ENCODE results near the gene TRAPPC6A.

Gene TRAPPC6A

DNA sequence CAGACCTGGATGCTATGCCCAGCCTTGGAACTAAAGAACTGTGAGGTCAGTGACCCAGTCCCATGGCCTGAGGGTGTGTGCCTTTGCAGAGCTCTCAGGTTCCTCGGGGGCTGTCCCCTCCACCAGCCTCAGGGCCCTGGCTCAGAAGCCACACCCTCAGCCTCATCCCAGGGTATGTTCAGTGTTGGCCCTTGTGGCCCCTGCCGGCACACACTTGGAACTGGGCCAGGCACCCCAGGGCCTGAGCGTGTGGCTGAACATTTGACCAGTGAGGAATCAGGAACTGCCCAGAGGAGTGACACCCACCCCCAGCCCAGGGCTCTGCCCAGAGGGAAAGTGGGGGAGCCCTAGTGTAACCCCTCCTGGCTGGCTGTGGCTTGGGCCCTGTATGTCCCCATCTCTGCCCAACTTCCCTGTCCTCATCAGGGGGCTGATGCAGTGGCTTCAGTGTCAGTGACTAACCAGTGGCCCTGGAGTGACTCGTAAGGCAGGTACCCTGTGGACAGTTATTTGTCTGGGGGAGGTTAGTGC is 27.2 kb downstream of the TRAPPC6A start:
- H3K79me2 ChIP-seq (ENCODE audit: control insufficient read depth, low read length) = no peaks in the 10 kb centered on the region
- no peak overlapping the region for H3K4me3 ChIP-seq (ENCODE audit: low read length)
- no peak overlapping the region for H3K27ac ChIP-seq (ENCODE audit: low read depth, low read length)
- no peaks in the 10 kb centered on the region for H4K20me1 ChIP-seq (ENCODE audit: control insufficient read depth, insufficient read depth, low read depth, low read length)
- no peaks in the 10 kb centered on the region; the same call in 1 of the 2 replicates for H3K36me3 ChIP-seq (ENCODE audit: control insufficient read depth, low read length)
- H3K27me3 ChIP-seq (ENCODE audit: control insufficient read depth, low read length) = peaks cover 18% of the 10 kb centered on the region
- H3F3A ChIP-seq (ENCODE audit: control insufficient read depth, insufficient read depth) = no peaks in the 10 kb centered on the region
- no peak overlapping the region for H3K4me2 ChIP-seq (ENCODE audit: low read length)
- no peaks in the 10 kb centered on the region for H3K9me3 ChIP-seq (ENCODE audit: control insufficient read depth, insufficient read depth, low read length)
- no peaks in the 10 kb centered on the region for H3K9me2 ChIP-seq (replicated peaks; ENCODE audit: control insufficient read depth, low read length)
- peaks cover 9% of the 10 kb centered on the region for H3K4me1 ChIP-seq (ENCODE audit: control insufficient read depth, low read length)
- TF ChIP-seq, protein P1, sequence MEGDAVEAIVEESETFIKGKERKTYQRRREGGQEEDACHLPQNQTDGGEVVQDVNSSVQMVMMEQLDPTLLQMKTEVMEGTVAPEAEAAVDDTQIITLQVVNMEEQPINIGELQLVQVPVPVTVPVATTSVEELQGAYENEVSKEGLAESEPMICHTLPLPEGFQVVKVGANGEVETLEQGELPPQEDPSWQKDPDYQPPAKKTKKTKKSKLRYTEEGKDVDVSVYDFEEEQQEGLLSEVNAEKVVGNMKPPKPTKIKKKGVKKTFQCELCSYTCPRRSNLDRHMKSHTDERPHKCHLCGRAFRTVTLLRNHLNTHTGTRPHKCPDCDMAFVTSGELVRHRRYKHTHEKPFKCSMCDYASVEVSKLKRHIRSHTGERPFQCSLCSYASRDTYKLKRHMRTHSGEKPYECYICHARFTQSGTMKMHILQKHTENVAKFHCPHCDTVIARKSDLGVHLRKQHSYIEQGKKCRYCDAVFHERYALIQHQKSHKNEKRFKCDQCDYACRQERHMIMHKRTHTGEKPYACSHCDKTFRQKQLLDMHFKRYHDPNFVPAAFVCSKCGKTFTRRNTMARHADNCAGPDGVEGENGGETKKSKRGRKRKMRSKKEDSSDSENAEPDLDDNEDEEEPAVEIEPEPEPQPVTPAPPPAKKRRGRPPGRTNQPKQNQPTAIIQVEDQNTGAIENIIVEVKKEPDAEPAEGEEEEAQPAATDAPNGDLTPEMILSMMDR (IDR thresholded peaks at IDR 0.05; ENCODE audit: low read depth, low read length, poor library complexity, severe bottlenecking) = no peak
- no peak for TF ChIP-seq EZH2phosphoT487 (IDR thresholded peaks at IDR 0.05; ENCODE audit: borderline replicate concordance, low read length)

DNA sequence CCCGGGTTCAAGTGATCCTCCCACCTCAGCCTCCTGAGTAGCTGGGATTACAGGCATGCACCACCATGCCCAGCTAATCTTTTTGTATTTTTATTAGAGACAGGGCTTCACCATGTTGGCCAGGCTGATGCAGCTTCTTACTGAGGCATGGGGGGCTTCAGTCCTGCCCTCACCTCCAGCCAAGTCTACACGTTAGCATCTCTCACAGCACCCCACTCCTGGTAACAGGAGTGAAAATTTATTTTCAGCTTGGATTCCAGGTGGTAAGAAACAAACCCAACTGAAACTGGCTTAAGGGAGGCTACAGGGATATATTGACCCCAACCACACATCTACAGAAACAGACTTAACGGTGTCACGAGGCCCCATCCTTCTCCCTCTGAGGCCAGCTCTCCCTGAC is 27.9 kb downstream of the TRAPPC6A start:
- Histone ChIP-seq H3K27me3 (ENCODE audit: control insufficient read depth, low read length) (peaks cover 18% of the 10 kb centered on the region), H3K27ac (ENCODE audit: low read depth, low read length) (no peak overlapping the region), H4K20me1 (ENCODE audit: control insufficient read depth, insufficient read depth, low read depth, low read length) (no peaks in the 10 kb centered on the region)

DNA sequence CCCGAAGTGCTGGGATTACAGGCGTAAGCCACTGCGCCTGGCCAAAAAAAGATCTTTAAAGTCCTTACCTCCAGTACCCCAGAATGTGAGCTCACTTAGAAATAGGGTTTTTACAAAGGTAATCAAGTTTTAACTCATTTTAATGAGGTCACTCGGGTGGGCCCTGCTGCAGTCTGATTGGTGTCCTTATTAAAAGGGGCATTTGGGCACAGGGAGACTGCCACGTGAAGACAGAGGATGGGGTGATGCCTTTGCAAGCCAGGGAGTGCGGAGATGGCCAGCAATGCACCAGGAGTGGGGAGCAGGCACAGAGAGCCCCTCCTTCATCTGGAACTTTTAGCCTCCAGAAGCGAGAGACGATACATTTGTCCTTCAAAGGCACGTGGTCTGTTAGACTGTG is 28.9 kb downstream of the TRAPPC6A start:
- H3K4me3 ChIP-seq (ENCODE audit: low read length) = no peak overlapping the region
- no peaks in the 10 kb centered on the region for H3K79me2 ChIP-seq (ENCODE audit: control insufficient read depth, low read length)
- no peaks in the 10 kb centered on the region for H3F3A ChIP-seq (ENCODE audit: control insufficient read depth, insufficient read depth)
- no peaks in the 10 kb centered on the region for H4K20me1 ChIP-seq (ENCODE audit: control insufficient read depth, insufficient read depth, low read depth, low read length)
- no peak overlapping the region for H3K27ac ChIP-seq (ENCODE audit: low read depth, low read length)
- H3K27me3 ChIP-seq (ENCODE audit: control insufficient read depth, low read length) = peaks cover 16% of the 10 kb centered on the region
- H3K4me1 ChIP-seq (ENCODE audit: control insufficient read depth, low read length) = peaks cover 9% of the 10 kb centered on the region
- H3K9me2 ChIP-seq (replicated peaks; ENCODE audit: control insufficient read depth, low read length) = no peaks in the 10 kb centered on the region
- no peaks in the 10 kb centered on the region; the same call in 1 of the 2 replicates for H3K36me3 ChIP-seq (ENCODE audit: control insufficient read depth, low read length)
- no peak overlapping the region for H3K4me2 ChIP-seq (ENCODE audit: low read length)
- TF ChIP-seq, protein P1 (IDR thresholded peaks at IDR 0.05; ENCODE audit: low read depth, low read length, poor library complexity, severe bottlenecking) = no peak
- TF ChIP-seq EZH2phosphoT487 (IDR thresholded peaks at IDR 0.05; ENCODE audit: borderline replicate concordance, low read length) = no peak
- no peaks in the 10 kb centered on the region for H3K9me3 ChIP-seq (ENCODE audit: control insufficient read depth, insufficient read depth, low read length)

More for the DNA sequence above, 27.9 kb downstream of the TRAPPC6A start:
- Histone ChIP-seq H3K4me1 (ENCODE audit: control insufficient read depth, low read length) (peaks cover 9% of the 10 kb centered on the region), H3F3A (ENCODE audit: control insufficient read depth, insufficient read depth) (no peaks in the 10 kb centered on the region), H3K9me3 (ENCODE audit: control insufficient read depth, insufficient read depth, low read length) (no peaks in the 10 kb centered on the region), H3K36me3 (ENCODE audit: control insufficient read depth, low read length) (no peaks in the 10 kb centered on the region; the same call in 1 of the 2 replicates), H3K79me2 (ENCODE audit: control insufficient read depth, low read length) (no peaks in the 10 kb centered on the region), H3K4me3 (ENCODE audit: low read length) (no peak overlapping the region), H3K4me2 (ENCODE audit: low read length) (no peak overlapping the region), H3K9me2 (replicated peaks; ENCODE audit: control insufficient read depth, low read length) (no peaks in the 10 kb centered on the region)
- TF ChIP-seq, protein P1 (IDR thresholded peaks at IDR 0.05; ENCODE audit: low read depth, low read length, poor library complexity, severe bottlenecking) = no peak
- TF ChIP-seq EZH2phosphoT487 (IDR thresholded peaks at IDR 0.05; ENCODE audit: borderline replicate concordance, low read length) = no peak
